Measurements from ENCODE around the gene PRDM7. TPM values are rescaled to one million over a fixed set of nuclear protein-coding genes. Genes with fewer than 3 reads are reported as not detected.
A peak's percentile ranks its signal among the peaks of the same experiment; 100 is the strongest.

The PRDM7 gene
- total and polyA plus RNA-seq, 9 of the 15 experiments (the other 6 are each of a cell fraction or from before 2014, with no cell fraction given) = not detected

DNA sequence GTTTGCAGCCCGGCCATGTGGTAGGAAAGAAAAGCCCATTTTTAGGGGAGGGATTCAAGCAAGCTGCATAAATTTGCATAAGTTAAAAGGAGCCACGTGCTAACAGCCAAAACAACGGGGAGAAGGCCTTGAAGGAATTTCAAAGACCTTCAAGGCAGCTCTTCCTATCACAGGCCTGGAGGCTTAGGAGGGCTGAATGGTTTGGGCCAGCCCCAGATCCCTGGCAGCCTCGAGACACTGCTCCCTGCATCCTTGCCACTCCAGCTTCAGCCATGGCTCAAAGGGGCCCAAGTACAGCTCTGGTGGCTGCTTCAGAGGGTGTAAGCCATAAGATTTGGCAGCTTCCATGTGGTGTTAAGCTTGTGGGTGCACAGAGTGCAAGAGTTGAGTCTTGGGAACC lies 22.6 kb downstream of the PRDM7 start (continued):
- TF ChIP-seq, protein P1, sequence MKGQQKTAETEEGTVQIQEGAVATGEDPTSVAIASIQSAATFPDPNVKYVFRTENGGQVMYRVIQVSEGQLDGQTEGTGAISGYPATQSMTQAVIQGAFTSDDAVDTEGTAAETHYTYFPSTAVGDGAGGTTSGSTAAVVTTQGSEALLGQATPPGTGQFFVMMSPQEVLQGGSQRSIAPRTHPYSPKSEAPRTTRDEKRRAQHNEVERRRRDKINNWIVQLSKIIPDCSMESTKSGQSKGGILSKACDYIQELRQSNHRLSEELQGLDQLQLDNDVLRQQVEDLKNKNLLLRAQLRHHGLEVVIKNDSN (CRISPR knock-in tag; IDR thresholded peaks at IDR 0.05) = no peak
- TF ChIP-seq CBX3 (IDR thresholded peaks at IDR 0.05; ENCODE audit: borderline replicate concordance in 1 of 2, low read length in 2 of 2) (peak in 1 of 2 experiments; percentile 91; a peak in 1 of 3 replicates), ZNF583 (CRISPR knock-in tag; IDR thresholded peaks at IDR 0.05) (no peak)

DNA sequence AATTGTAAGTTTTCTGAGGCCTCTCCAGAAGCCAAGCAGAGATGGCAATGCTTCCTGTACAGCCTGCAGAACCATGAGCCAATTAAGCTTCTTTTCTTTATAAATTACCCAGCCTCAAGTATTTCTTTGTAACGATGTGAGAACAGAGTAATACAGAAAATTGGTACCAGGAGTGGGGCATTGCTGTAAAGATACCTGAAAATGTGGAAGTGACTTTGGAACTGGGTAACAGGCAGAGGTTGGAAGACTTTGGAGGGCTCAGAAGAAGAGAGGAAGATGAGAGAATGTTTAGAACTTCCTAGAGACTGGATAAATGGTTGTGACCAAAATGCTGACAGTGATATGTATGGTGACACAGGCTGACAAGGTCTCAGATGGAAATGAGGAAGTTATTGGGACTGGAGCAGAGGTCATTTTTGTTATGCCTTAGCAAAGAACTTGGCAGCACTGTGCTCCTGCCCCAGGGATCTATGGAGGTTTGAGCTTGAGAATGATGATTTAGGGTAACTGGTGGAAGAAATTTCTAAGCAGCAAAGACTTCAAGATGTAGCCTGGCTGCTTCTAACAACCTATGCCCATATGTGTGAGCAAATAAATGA lies 23.1 kb downstream of the PRDM7 start:
- ATAC-seq (no peak), DNase-seq (ENCODE audit: extremely low read depth in 1 of 4, low spot score in 3 of 4) (no peak), FAIRE-seq (no peak)
- Histone ChIP-seq H3K9me3 (replicated peaks; ENCODE audit: control insufficient read depth, insufficient read depth, low read depth, low read length) (peaks cover 9% of the 10 kb centered on the region), H3K9me1 (ENCODE audit: control insufficient read depth, insufficient read depth, low read length) (no peaks in the 10 kb centered on the region), H3K4me2 (ENCODE audit: insufficient read depth, low read length) (no peak overlapping the region), H4K20me1 (replicated peaks; ENCODE audit: control insufficient read depth, insufficient read depth, low read length) (no peaks in the 10 kb centered on the region), H3K9ac (ENCODE audit: insufficient read depth in 1 of 2, low read depth in 2 of 2, low read length in 2 of 2) (no peak overlapping the region), H3K4me3 (no peak overlapping the region), H3K27ac (ENCODE audit: extremely low read depth, low read depth, low read length) (no peak overlapping the region), H3K79me2 (ENCODE audit: control insufficient read depth, insufficient read depth, low read length) (no peaks in the 10 kb centered on the region), H3K36me3 (ENCODE audit: control insufficient read depth, insufficient read depth, low read length) (no peaks in the 10 kb centered on the region), H3K4me1 (replicated peaks in 1 of 2; ENCODE audit: control insufficient read depth in 2 of 2, insufficient read depth in 2 of 2, low read length in 2 of 2) (peaks cover 6 to 15% of the 10 kb centered on the region in 2 experiments; a peak in 4 of 5 replicates), H2AFZ (ENCODE audit: low read depth, low read length) (no peak overlapping the region), H3K27me3 (ENCODE audit: control insufficient read depth in 2 of 2, insufficient read depth in 2 of 2, low read length in 2 of 2) (no peaks in the 10 kb centered on the region)
- in situ Hi-C loops (cut with MboI) (no loop called here), intact Hi-C loops (cut with micrococcal nuclease) (no loop called here)
- TF ChIP-seq YBX1 (IDR thresholded peaks at IDR 0.05) (no peak), ZNF707 (CRISPR knock-in tag; conservative IDR thresholded peaks at IDR 0.05) (peak; percentile 95), TCFL5 (CRISPR knock-in tag; conservative IDR thresholded peaks at IDR 0.05) (no peak)
- ChIA-PET CTCF (ENCODE audit: low intra/inter-chr PET ratio) (no interaction called here), POLR2A (no interaction called here)
- no TSS peak for BruUV-seq (replicated peaks)
- 0% methylated on average over 1 of the region's 1 CpG for WGBS (ENCODE audit: insufficient coverage, low coverage, missing lambda C conversion rate)

Measured in K562 (cell line).